Upper lobe of left lung (tissue), 6 donors: ENCODE measurements around the gene WLS. TPM values are rescaled to one million over a fixed set of nuclear protein-coding genes. Genes with fewer than 3 reads are reported as not detected.
"Not testable (repeated sequence)": the region's sequence is repeated elsewhere in the genome, so short reads cannot be mapped to it uniquely, and the experiment has no call there.

Experiments used
- ATAC-seq, 2 donors: fragments of 200-7000 bp; cut with Tn5 transposase; one replicate each; pipeline ENCODE4 v1.9.1; 2022; ENCODE audit warnings: mild to moderate bottlenecking in 2 of 2, moderate library complexity in 2 of 2; ENCODE audit not compliant: low FRiP score in 2 of 2
- DNase-seq, 2 donors: peaks; one replicate each; pipeline ENCODE4 v3.0.0-alpha.2; 2019 to 2020
- H3K27ac ChIP-seq, 4 donors: fragments of 200-600 bp; sonication (generic); one replicate each; pipeline ENCODE4 v1.5.1; 2016 to 2019
- H3K27me3 ChIP-seq, 4 donors: fragments of 200-600 bp; sonication (generic); one replicate each; pipeline ENCODE4 v1.5.1; 2017 to 2019
- H3K36me3 ChIP-seq, 4 donors: fragments of 200-600 bp; sonication (generic); one replicate each; pipeline ENCODE4 v1.5.1; 2016 to 2019
- H3K4me1 ChIP-seq, 4 donors: fragments of 200-600 bp; sonication (generic); one replicate each; pipeline ENCODE4 v1.5.1; 2018 to 2019
- H3K4me3 ChIP-seq, 4 donors: fragments of 200-600 bp; sonication (generic); one replicate each; pipeline ENCODE4 v1.5.1; 2017 to 2019; ENCODE audit warnings: mild to moderate bottlenecking in 2 of 4, moderate library complexity in 1 of 4
- H3K9me3 ChIP-seq, 4 donors: fragments of 200-600 bp; sonication (generic); one replicate each; pipeline ENCODE4 v1.5.1; 2018 to 2019
- CTCF ChIP-seq, 6 experiments: fragments of 450-650 bp in 4 of 6; fragments of 200-600 bp in 2 of 6; sonication (generic) in 2 of 6; IDR thresholded peaks; one replicate each; pipeline ENCODE4 v1.5.1; 2016 to 2019; ENCODE audit warnings: antibody characterized with exemption in 6 of 6
- EP300 ChIP-seq, 4 donors: sonication (generic); formaldehyde crosslinking; IDR thresholded peaks; one replicate each; pipeline ENCODE4 v1.5.1; 2017; ENCODE audit warnings: antibody characterized with exemption in 4 of 4, control low read depth in 2 of 4
- POLR2A ChIP-seq, 4 donors: fragments of 450-650 bp; IDR thresholded peaks; one replicate each; pipeline ENCODE4 v1.5.1; 2016 to 2017; ENCODE audit warnings: antibody characterized with exemption in 4 of 4, mild to moderate bottlenecking in 2 of 4
- POLR2AphosphoS5 ChIP-seq, 2 donors: sonication (generic); formaldehyde crosslinking; IDR thresholded peaks; one replicate each; pipeline ENCODE4 v1.5.1; 2017; ENCODE audit warnings: antibody characterized with exemption in 2 of 2
- WGBS, 2 donors: methylation state at CpG; one replicate each; pipeline ENCODE4 v1.1.5; 2017 to 2018; 5-methylcytosine and 5-hydroxymethylcytosine counted together
- total RNA-seq, 6 donors: library from RNA; depleted of rRNA in 4 of 6; stranded (reverse); fragments of >200 nt in 4 of 6; gene quantifications; one replicate each; pipeline versions ENCODE4 v1.1.0 to v1.2.1, GENCODE V29; 2016 to 2021
- donor health status: DM: no; HTN: no; CAD: no; lungs with moderate emphysema.
- donor health status: DM: no; HTN: yes; CAD: no; lungs with severe emphysema.

WLS gene
- total RNA-seq, 6 donors from 2014 or later = 33.5 to 113 (median 61.3) TPM

- ATAC-seq = no peak
- Histone ChIP-seq H3K36me3 (no peaks in the 10 kb centered on the region), H3K4me1 (no peaks in the 10 kb centered on the region), H3K9me3 (no peaks in the 10 kb centered on the region), H3K27me3 (no peaks in the 10 kb centered on the region), H3K27ac (no peak overlapping the region), H3K4me3 (no peak overlapping the region)
- no peak for DNase-seq
- WGBS, 2 donors = 57 to 74% methylated on average over 4 of the region's 4 CpGs
- no peak for TF ChIP-seq CTCF (IDR thresholded peaks at IDR 0.05)
- TF ChIP-seq EP300 (IDR thresholded peaks at IDR 0.05) = no peak
- no peak for TF ChIP-seq POLR2A (IDR thresholded peaks at IDR 0.05)
- TF ChIP-seq POLR2AphosphoS5 (IDR thresholded peaks at IDR 0.05) = no peak
These were observed 36.7 kb upstream of the WLS start for GRCh38 chr1:68268896-68269483.

- 79 to 87% methylated on average over 3 to 5 of the region's 5 CpGs for WGBS, 2 donors
- not testable (repeated sequence) for H3K36me3 ChIP-seq, H3K27ac ChIP-seq, H3K27me3 ChIP-seq, DNase-seq, H3K9me3 ChIP-seq, H3K4me3 ChIP-seq, H3K4me1 ChIP-seq, ATAC-seq
These were observed 24.5 kb upstream of the WLS start for GRCh38 chr1:68256824-68257223.

GRCh38 chr1:68255301-68255700, 23.0 kb upstream of the WLS start:
- Histone ChIP-seq H3K4me1 (no peaks in the 10 kb centered on the region), H3K27me3 (no peaks in the 10 kb centered on the region), H3K4me3 (no peak overlapping the region), H3K27ac (no peak overlapping the region), H3K9me3 (no peaks in the 10 kb centered on the region), H3K36me3 (no peaks in the 10 kb centered on the region)
- no peak for TF ChIP-seq CTCF (IDR thresholded peaks at IDR 0.05)
- no peak for TF ChIP-seq POLR2AphosphoS5 (IDR thresholded peaks at IDR 0.05)
- no peak for TF ChIP-seq EP300 (IDR thresholded peaks at IDR 0.05)
- no peak for TF ChIP-seq POLR2A (IDR thresholded peaks at IDR 0.05)
- WGBS, 2 donors = 63 to 77% methylated on average over 3 of the region's 3 CpGs
- ATAC-seq (no peak), DNase-seq (no peak)

GRCh38 chr1:68254667-68255226, 22.4 kb upstream of the WLS start:
- WGBS, 2 donors = 61 to 81% methylated on average over 3 of the region's 3 CpGs
- no peak overlapping the region for H3K27ac ChIP-seq
- H3K9me3 ChIP-seq = no peaks in the 10 kb centered on the region
- no peak for TF ChIP-seq EP300 (IDR thresholded peaks at IDR 0.05)
- TF ChIP-seq POLR2AphosphoS5 (IDR thresholded peaks at IDR 0.05) = no peak
- no peak for TF ChIP-seq POLR2A (IDR thresholded peaks at IDR 0.05)
- no peak for TF ChIP-seq CTCF (IDR thresholded peaks at IDR 0.05)
- no peaks in the 10 kb centered on the region for H3K27me3 ChIP-seq
- ATAC-seq (no peak), DNase-seq (no peak)
- no peaks in the 10 kb centered on the region for H3K4me1 ChIP-seq
- H3K4me3 ChIP-seq = no peak overlapping the region
- H3K36me3 ChIP-seq = no peaks in the 10 kb centered on the region

- Histone ChIP-seq H3K27ac (no peak overlapping the region), H3K4me3 (no peak overlapping the region), H3K9me3 (no peaks in the 10 kb centered on the region), H3K4me1 (peaks cover 0 to 6% (median 0%) of the 10 kb centered on the region in 4 donors), H3K36me3 (no peaks in the 10 kb centered on the region), H3K27me3 (no peaks in the 10 kb centered on the region)
- no peak for TF ChIP-seq POLR2A (IDR thresholded peaks at IDR 0.05)
- TF ChIP-seq EP300 (IDR thresholded peaks at IDR 0.05) = no peak
- TF ChIP-seq POLR2AphosphoS5 (IDR thresholded peaks at IDR 0.05) = no peak
- TF ChIP-seq CTCF (IDR thresholded peaks at IDR 0.05) = no peak
- no peak for DNase-seq
- no peak for ATAC-seq
- 90 to 96% methylated on average over 2 of the region's 2 CpGs for WGBS, 2 donors
These were observed 4.7 kb upstream of the WLS start for GRCh38 chr1:68237040-68237439.
